Esophagus muscularis mucosa (tissue), 3 donors: Measurements from ENCODE around the gene PRR12.

ENCODE experiments used
- CTCF ChIP-seq, 3 experiments: fragments of 200-600 bp in 2 of 3; fragments of 450-650 bp in 1 of 3; sonication (generic) in 2 of 3; IDR thresholded peaks; one replicate each; pipeline ENCODE4 v1.5.1; 2017 to 2019; ENCODE audit warnings: antibody characterized with exemption in 3 of 3, mild to moderate bottlenecking in 2 of 3, moderate library complexity in 1 of 3
- POLR2A ChIP-seq: fragments of 450-650 bp; IDR thresholded peaks from one replicate; pipeline ENCODE4 v1.6.1; 2017; ENCODE audit warnings: antibody characterized with exemption, moderate library complexity, mild to moderate bottlenecking, low read depth

GRCh38 chr19:49599378-49600295, 8.7 kb downstream of the PRR12 start:
- TF ChIP-seq CTCF (IDR thresholded peaks at IDR 0.05) (no peak), POLR2A (no peak)
